Measurements from ENCODE around the gene PCBP4.
"Not testable (repeated sequence)": the region's sequence is repeated elsewhere in the genome, so short reads cannot be mapped to it uniquely, and the experiment has no call there.

Gene PCBP4

DNA sequence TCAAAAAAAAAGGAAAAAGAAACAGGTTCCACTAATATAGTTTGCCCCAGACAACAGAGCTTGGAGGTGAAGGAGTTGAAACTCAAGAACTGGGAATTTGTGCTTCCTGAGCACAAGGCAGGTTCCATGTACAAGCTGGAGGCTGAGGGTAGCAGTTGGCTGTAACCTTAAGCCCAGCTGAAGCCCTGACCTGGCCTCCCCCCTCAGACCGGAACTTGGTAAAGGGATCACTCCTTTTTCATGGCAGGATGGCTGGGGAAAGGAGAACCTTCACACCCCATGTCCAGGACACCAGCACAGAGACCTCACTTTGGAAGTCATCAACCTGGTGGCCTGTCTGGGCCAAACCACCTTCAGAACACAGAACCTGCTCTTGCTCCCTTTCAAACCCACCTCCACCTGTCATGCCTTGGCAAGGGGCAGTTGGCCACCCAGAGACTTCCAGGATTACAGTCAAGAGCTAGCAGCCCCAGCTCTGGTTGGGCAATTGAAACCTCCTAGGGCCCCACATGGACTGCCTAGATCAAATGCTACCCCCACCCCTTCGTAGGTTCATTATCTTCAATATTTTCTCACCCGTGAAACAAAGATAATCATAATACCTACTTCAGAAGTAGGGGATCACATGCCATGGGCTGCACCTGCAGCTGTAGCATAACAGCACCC is 24.9 kb upstream of the PCBP4 start:
- TF ChIP-seq EZH2phosphoT487 (conservative IDR thresholded peaks at IDR 0.05; ENCODE audit: low read length) = no peak
- no peak overlapping the region for H3K4me3 ChIP-seq (ENCODE audit: insufficient read depth, low read length, poor library complexity, severe bottlenecking)
- H3K4me2 ChIP-seq (ENCODE audit: low read depth, low read length, poor library complexity, severe bottlenecking) = no peak overlapping the region
- no peak overlapping the region for H3K9ac ChIP-seq (ENCODE audit: low read length)
- H3K9me3 ChIP-seq (ENCODE audit: insufficient read depth, low read length) = no peaks in the 10 kb centered on the region
- H4K20me1 ChIP-seq (ENCODE audit: low read depth, low read length) = no peaks in the 10 kb centered on the region
- no peak overlapping the region for H2AFZ ChIP-seq (ENCODE audit: low read depth, low read length, severe bottlenecking)
- H3K36me3 ChIP-seq (ENCODE audit: low read length) = peaks cover 21% of the 10 kb centered on the region
- no peaks in the 10 kb centered on the region for H3K9me2 ChIP-seq (replicated peaks; ENCODE audit: insufficient read depth, low read length)
- peaks cover 27% of the 10 kb centered on the region for H3F3A ChIP-seq (ENCODE audit: insufficient read depth)
- H3K27me3 ChIP-seq (ENCODE audit: low read length) = no peaks in the 10 kb centered on the region
- H3K79me2 ChIP-seq (ENCODE audit: insufficient read depth, low read length) = peaks cover 20% of the 10 kb centered on the region
- H3K27ac ChIP-seq (ENCODE audit: low read depth, low read length) = no peak overlapping the region

- H3K79me2 ChIP-seq (ENCODE audit: insufficient read depth, low read length) = peaks cover 19% of the 10 kb centered on the region
- H3K9ac ChIP-seq (ENCODE audit: low read length); H4K20me1 ChIP-seq (ENCODE audit: low read depth, low read length); H3K4me2 ChIP-seq (ENCODE audit: low read depth, low read length, poor library complexity, severe bottlenecking); H3K4me3 ChIP-seq (ENCODE audit: insufficient read depth, low read length, poor library complexity, severe bottlenecking); H3K9me2 ChIP-seq (replicated peaks; ENCODE audit: insufficient read depth, low read length); H3K27ac ChIP-seq (ENCODE audit: low read depth, low read length); H3K27me3 ChIP-seq (ENCODE audit: low read length); H3K9me3 ChIP-seq (ENCODE audit: insufficient read depth, low read length); H2AFZ ChIP-seq (ENCODE audit: low read depth, low read length, severe bottlenecking): not testable (repeated sequence)
- peaks cover 21% of the 10 kb centered on the region for H3K36me3 ChIP-seq (ENCODE audit: low read length)
- peaks cover 25% of the 10 kb centered on the region for H3F3A ChIP-seq (ENCODE audit: insufficient read depth)
These were observed 23.3 kb upstream of the PCBP4 start for GRCh38 chr3:51990501-51990971.

DNA sequence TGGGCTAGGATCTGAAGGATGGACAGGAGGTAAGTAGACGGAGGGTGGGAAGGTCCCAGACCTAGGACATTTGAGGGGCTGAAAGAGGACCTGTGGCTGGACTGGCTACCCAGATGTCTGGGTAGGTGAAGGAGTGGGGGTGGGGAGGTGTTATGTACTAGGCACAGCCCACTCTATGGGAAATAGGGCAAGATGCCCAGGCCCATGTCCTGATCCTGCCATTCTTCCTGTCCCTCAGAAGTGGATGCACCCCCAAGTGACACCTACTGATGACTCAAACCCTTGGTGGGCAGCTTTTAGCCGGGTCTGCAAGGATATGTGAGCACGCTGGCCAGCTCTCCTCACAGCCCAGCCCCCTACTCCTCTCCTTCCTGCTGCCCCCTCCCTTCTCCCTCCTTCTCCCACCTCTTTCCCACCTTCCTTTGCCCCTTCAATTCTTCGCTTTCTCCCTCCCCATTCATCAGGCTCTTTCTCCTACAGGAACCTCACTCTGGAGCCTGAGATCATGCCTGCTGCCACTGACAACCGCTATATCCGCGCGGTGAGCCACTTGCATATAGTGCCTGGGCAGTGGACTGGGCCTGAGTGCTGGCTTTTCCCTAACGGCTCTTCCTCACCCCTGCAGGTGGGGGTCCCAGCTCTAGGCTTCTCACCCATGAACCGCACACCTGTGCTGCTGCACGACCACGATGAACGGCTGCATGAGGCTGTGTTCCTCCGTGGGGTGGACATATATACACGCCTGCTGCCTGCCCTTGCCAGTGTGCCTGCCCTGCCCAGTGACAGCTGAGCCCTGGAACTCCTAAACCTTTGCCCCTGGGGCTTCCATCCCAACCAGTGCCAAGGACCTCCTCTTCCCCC is 21.3 kb upstream of the PCBP4 start:
- peaks cover 23% of the 10 kb centered on the region for H3F3A ChIP-seq (ENCODE audit: insufficient read depth)
- no peaks in the 10 kb centered on the region for H3K9me3 ChIP-seq (ENCODE audit: insufficient read depth, low read length)
- no peak for TF ChIP-seq EZH2phosphoT487 (conservative IDR thresholded peaks at IDR 0.05; ENCODE audit: low read length)
- no peaks in the 10 kb centered on the region for H4K20me1 ChIP-seq (ENCODE audit: low read depth, low read length)
- no peak overlapping the region for H3K9ac ChIP-seq (ENCODE audit: low read length)
- no peak overlapping the region for H2AFZ ChIP-seq (ENCODE audit: low read depth, low read length, severe bottlenecking)
- H3K9me2 ChIP-seq (replicated peaks; ENCODE audit: insufficient read depth, low read length) = no peaks in the 10 kb centered on the region
- H3K36me3 ChIP-seq (ENCODE audit: low read length) = peaks cover 8% of the 10 kb centered on the region; the same call in 1 of the 2 replicates
- H3K4me2 ChIP-seq (ENCODE audit: low read depth, low read length, poor library complexity, severe bottlenecking) = no peak overlapping the region
- H3K4me3 ChIP-seq (ENCODE audit: insufficient read depth, low read length, poor library complexity, severe bottlenecking) = no peak overlapping the region
- 0 out of 2 replicates have a peak, but pooled peaks cover 3% of the 10 kb centered on the region for H3K79me2 ChIP-seq (ENCODE audit: insufficient read depth, low read length)
- no peaks in the 10 kb centered on the region for H3K27me3 ChIP-seq (ENCODE audit: low read length)
- H3K27ac ChIP-seq (ENCODE audit: low read depth, low read length) = no peak overlapping the region

DNA sequence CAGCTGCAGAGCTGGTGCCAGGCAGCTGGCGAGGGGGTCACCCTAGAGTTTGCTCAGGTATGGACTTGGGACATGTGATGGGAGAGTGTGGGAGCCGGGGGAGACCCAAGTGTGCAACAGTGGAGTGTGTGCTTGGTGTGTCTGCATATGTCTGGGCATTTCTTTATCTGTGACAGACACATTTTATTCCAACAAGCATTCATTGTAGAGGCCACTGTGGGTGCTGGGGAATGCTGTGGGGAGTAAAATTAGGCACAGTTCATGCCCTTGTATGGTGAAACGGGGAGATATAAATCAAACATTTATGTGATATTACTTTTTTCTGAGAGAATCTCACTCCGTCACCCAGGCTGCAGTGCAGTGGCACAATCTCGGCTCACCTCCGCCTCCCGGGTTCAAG is 20.3 kb upstream of the PCBP4 start:
- no peak overlapping the region for H2AFZ ChIP-seq (ENCODE audit: low read depth, low read length, severe bottlenecking)
- TF ChIP-seq EZH2phosphoT487 (conservative IDR thresholded peaks at IDR 0.05; ENCODE audit: low read length) (no peak), CTCF (IDR thresholded peaks at IDR 0.05; ENCODE audit: insufficient read depth, low read length, poor library complexity, severe bottlenecking) (no peak)
- no peaks in the 10 kb centered on the region for H3K9me2 ChIP-seq (replicated peaks; ENCODE audit: insufficient read depth, low read length)
- 0 out of 2 replicates have a peak, but pooled peaks cover 4% of the 10 kb centered on the region for H3K36me3 ChIP-seq (ENCODE audit: low read length)
- H3K4me2 ChIP-seq (ENCODE audit: low read depth, low read length, poor library complexity, severe bottlenecking) = no peak overlapping the region
- H3K27me3 ChIP-seq (ENCODE audit: low read length) = no peaks in the 10 kb centered on the region
- no peak overlapping the region for H3K9ac ChIP-seq (ENCODE audit: low read length)
- H3K79me2 ChIP-seq (ENCODE audit: insufficient read depth, low read length) = no peaks in the 10 kb centered on the region
- H3K9me3 ChIP-seq (ENCODE audit: insufficient read depth, low read length) = no peaks in the 10 kb centered on the region
- no peak overlapping the region for H3K4me3 ChIP-seq (ENCODE audit: insufficient read depth, low read length, poor library complexity, severe bottlenecking)
- H3F3A ChIP-seq (ENCODE audit: insufficient read depth) = peaks cover 26% of the 10 kb centered on the region
- no peak overlapping the region for H3K27ac ChIP-seq (ENCODE audit: low read depth, low read length)
- H4K20me1 ChIP-seq (ENCODE audit: low read depth, low read length) = no peaks in the 10 kb centered on the region
